H1 (cell line): ENCODE data around the gene ATR. TPM values are rescaled to one million over a fixed set of nuclear protein-coding genes. Genes with fewer than 3 reads are reported as not detected.

Experiments used
- CBX8 ChIP-seq: fragments of 300-800, 300-1000 bp; sonication (generic); IDR thresholded peaks from 2 replicates; pipeline ENCODE4 v1.7.1; 2016; ENCODE audit warnings: low read depth, low read length, borderline replicate concordance
- CHD1 ChIP-seq: IDR thresholded peaks from 2 replicates; pipeline ENCODE4 v1.6.1; 2012; ENCODE audit warnings: low read depth, low read length, improper control_type of control experiment
- JUN ChIP-seq: IDR thresholded peaks from 2 replicates; pipeline ENCODE4 v1.6.1; 2011; ENCODE audit warnings: low read depth, mild to moderate bottlenecking, improper control_type of control experiment, low read length
- KDM5A ChIP-seq: fragments of 200-600 bp; IDR thresholded peaks from 2 replicates; pipeline ENCODE4 v1.7.1; 2012; ENCODE audit warnings: mild to moderate bottlenecking, low read length, inconsistent platforms, mixed read lengths
- POLR2A ChIP-seq, 2 experiments: IDR thresholded peaks; 1 replicate in 1 of 2; 2 replicates in 1 of 2; pipeline ENCODE4 v1.6.1; 2011; ENCODE audit warnings: low read depth in 2 of 2, low read length in 2 of 2, mild to moderate bottlenecking in 2 of 2; ENCODE audit errors: control extremely low read depth in 1 of 2
- SP1 ChIP-seq: IDR thresholded peaks from 2 replicates; pipeline ENCODE4 v1.6.1; 2011; ENCODE audit warnings: low read depth, low read length
- polyA plus RNA-seq, 7 experiments: library from polyadenylated mRNA; depleted of rRNA in 3 of 7; stranded (reverse) in 5 of 7; unstranded in 2 of 7; fragments of >200 nt in 5 of 7; fragments of 200-250 nt in 2 of 7; gene quantifications; 1 replicate in 5 of 7; 2 replicates in 1 of 7; 4 replicates in 1 of 7; pipeline versions ENCODE4 v1.2.1 to v1.2.3, GENCODE V29; 2011 to 2013; ENCODE audit warnings: missing spikeins in 2 of 7, mixed read lengths in 2 of 7
- total RNA-seq: library from RNA; stranded (reverse); fragmentation: NEBNext Ultra II Directional; extraction: Animal tissue kit (Norgen Biotek cat#: 25700); gene quantifications from 2 replicates; pipeline ENCODE4 v1.2.1, GENCODE V29; 2021

Gene ATR
- total and polyA plus RNA-seq, 2 of the 8 experiments (the other 6 are each of a cell fraction or from before 2014, with no cell fraction given) = 8.4 to 23.2 TPM

GRCh38 chr3:142560118-142560517 lies 18.4 kb downstream of the ATR start (continued):
- TF ChIP-seq POLR2A (IDR thresholded peaks at IDR 0.05; ENCODE audit: control extremely low read depth in 1 of 2, low read depth in 2 of 2, low read length in 2 of 2) = no peak
- TF ChIP-seq CBX8 = no peak
- TF ChIP-seq SP1 = no peak
- TF ChIP-seq CHD1 = no peak
- TF ChIP-seq JUN = no peak
- TF ChIP-seq KDM5A = no peak
- TF ChIP-seq, all 59 proteins: peak for 0
